H9 (cell line): ENCODE measurements around the gene SURF1. TPM values are rescaled to one million over a fixed set of nuclear protein-coding genes. Genes with fewer than 3 reads are reported as not detected.

Experiments used
- DNase-seq: peaks from one replicate; pipeline ENCODE4 v3.0.0-alpha.2; 2017
- H2AFZ ChIP-seq: one replicate; pipeline ENCODE4 v1.6.1; 2013; ENCODE audit warnings: mild to moderate bottlenecking, low read length, control low read depth, moderate library complexity
- H2AK5ac ChIP-seq: 2 replicates; pipeline ENCODE4 v1.6.1; 2013; ENCODE audit warnings: low read length, control low read depth, mixed read lengths; ENCODE audit not compliant: insufficient read length
- H2BK120ac ChIP-seq: one replicate; pipeline ENCODE4 v1.6.1; 2013; ENCODE audit warnings: low read depth, mild to moderate bottlenecking, low read length, control low read depth, inconsistent platforms; ENCODE audit not compliant: poor library complexity, severe bottlenecking
- H2BK12ac ChIP-seq: 2 replicates; pipeline ENCODE4 v1.6.1; 2013; ENCODE audit warnings: low read length, control low read depth, mixed read lengths, low read depth; ENCODE audit not compliant: insufficient read length
- H2BK15ac ChIP-seq: 2 replicates; pipeline ENCODE4 v1.6.1; 2013; ENCODE audit warnings: low read depth, low read length, control low read depth
- H2BK20ac ChIP-seq: one replicate; pipeline ENCODE4 v1.6.1; 2013; ENCODE audit warnings: low read depth, mild to moderate bottlenecking, low read length, control low read depth, inconsistent platforms; ENCODE audit not compliant: poor library complexity, severe bottlenecking
- H2BK5ac ChIP-seq: 2 replicates; pipeline ENCODE4 v1.6.1; 2013; ENCODE audit warnings: low read length, control low read depth, mixed read lengths; ENCODE audit not compliant: insufficient read length
- H3K14ac ChIP-seq: 2 replicates; pipeline ENCODE4 v1.6.1; 2013; ENCODE audit warnings: low read length, control low read depth; ENCODE audit not compliant: insufficient read depth
- H3K18ac ChIP-seq: 2 replicates; pipeline ENCODE4 v1.6.1; 2013; ENCODE audit warnings: low read depth, mild to moderate bottlenecking, mixed read lengths, low read length, control low read depth; ENCODE audit not compliant: insufficient read length
- H3K23ac ChIP-seq: 2 replicates; pipeline ENCODE4 v1.6.1; 2013; ENCODE audit warnings: low read length, control low read depth, mixed read lengths, low read depth; ENCODE audit not compliant: insufficient read length
- H3K23me2 ChIP-seq: 2 replicates; pipeline ENCODE4 v1.6.1; 2013; ENCODE audit warnings: low read depth, mild to moderate bottlenecking, mixed read lengths, low read length, control low read depth; ENCODE audit not compliant: insufficient read length, poor library complexity, severe bottlenecking
- H3K27ac ChIP-seq: 2 replicates; pipeline ENCODE4 v1.5.1; 2013; ENCODE audit warnings: low read length, control low read depth, mixed read lengths, low read depth; ENCODE audit not compliant: insufficient read length
- H3K27me3 ChIP-seq: 2 replicates; pipeline ENCODE4 v1.6.1; 2013; ENCODE audit warnings: low read length, control low read depth, inconsistent platforms; ENCODE audit not compliant: insufficient read depth
- H3K4ac ChIP-seq: 2 replicates; pipeline ENCODE4 v1.6.1; 2013; ENCODE audit warnings: low read depth, mild to moderate bottlenecking, control low read depth, inconsistent platforms, low read length, moderate library complexity
- H3K4me1 ChIP-seq: 2 replicates; pipeline ENCODE4 v1.6.1; 2013; ENCODE audit warnings: low read length, control low read depth, inconsistent platforms; ENCODE audit not compliant: insufficient read depth
- H3K4me2 ChIP-seq: 2 replicates; pipeline ENCODE4 v1.6.1; 2013; ENCODE audit warnings: low read length, control low read depth, mixed read lengths; ENCODE audit not compliant: insufficient read length, insufficient read depth
- H3K56ac ChIP-seq: 2 replicates; pipeline ENCODE4 v1.6.1; 2013; ENCODE audit warnings: low read depth, mild to moderate bottlenecking, mixed read lengths, low read length, control low read depth; ENCODE audit not compliant: insufficient read length
- H3K79me1 ChIP-seq: 2 replicates; pipeline ENCODE4 v1.6.1; 2013; ENCODE audit warnings: low read depth, mild to moderate bottlenecking, moderate library complexity, low read length, control low read depth, inconsistent platforms; ENCODE audit not compliant: insufficient read depth, poor library complexity, severe bottlenecking
- H3K79me2 ChIP-seq: 2 replicates; pipeline ENCODE4 v1.6.1; 2013; ENCODE audit warnings: low read length, control low read depth, inconsistent platforms; ENCODE audit not compliant: insufficient read depth
- H3K9ac ChIP-seq: 2 replicates; pipeline ENCODE4 v1.6.1; 2013; ENCODE audit warnings: low read length, control low read depth, mixed read lengths; ENCODE audit not compliant: insufficient read length; ENCODE audit errors: extremely low read depth
- H3K9me3 ChIP-seq: one replicate; pipeline ENCODE4 v1.6.1; 2013; ENCODE audit warnings: low read depth, low read length, inconsistent platforms; ENCODE audit not compliant: control insufficient read depth
- H3T11ph ChIP-seq: one replicate; pipeline ENCODE4 v1.6.1; 2013; ENCODE audit warnings: mild to moderate bottlenecking, low read length, control low read depth, inconsistent platforms
- H4K20me1 ChIP-seq: one replicate; pipeline ENCODE4 v1.6.1; 2013; ENCODE audit not compliant: control insufficient read depth, insufficient read length, insufficient read depth
- H4K5ac ChIP-seq: 2 replicates; pipeline ENCODE4 v1.6.1; 2013; ENCODE audit warnings: low read depth, mild to moderate bottlenecking, mixed read lengths, low read length, control low read depth; ENCODE audit not compliant: insufficient read length
- H4K8ac ChIP-seq: replicated peaks from 2 replicates; pipeline ENCODE4 v1.6.1; 2013; ENCODE audit warnings: low read length, control low read depth, mixed read lengths, low read depth; ENCODE audit not compliant: insufficient read length
- H4K91ac ChIP-seq: 2 replicates; pipeline ENCODE4 v1.6.1; 2013; ENCODE audit warnings: low read depth, mild to moderate bottlenecking, moderate library complexity, mixed read lengths, low read length, control low read depth; ENCODE audit not compliant: insufficient read length
- H3K27ac Mint-ChIP-seq, 3 experiments: 2 replicates in 2 of 3; 3 replicates in 1 of 3; pipeline ENCODE4 v1.8.0; 2020 to 2021; ENCODE audit warnings: mixed read lengths in 3 of 3, mild to moderate bottlenecking in 1 of 3, moderate library complexity in 1 of 3
- H3K27me3 Mint-ChIP-seq: 2 replicates; pipeline ENCODE4 v1.8.0; 2021; ENCODE audit warnings: low read depth, mild to moderate bottlenecking, moderate library complexity, mixed read lengths
- H3K36me3 Mint-ChIP-seq, 3 experiments: 2 replicates in 2 of 3; 3 replicates in 1 of 3; pipeline ENCODE4 v1.8.0; 2020 to 2021; ENCODE audit warnings: low read depth in 3 of 3, mixed read lengths in 3 of 3; ENCODE audit not compliant: insufficient read depth in 1 of 3
- H3K4me1 Mint-ChIP-seq, 2 experiments: 2 replicates each; pipeline ENCODE4 v1.8.0; 2020; ENCODE audit warnings: mixed read lengths in 2 of 2
- H3K4me3 Mint-ChIP-seq, 2 experiments: 2 replicates in 1 of 2; 3 replicates in 1 of 2; pipeline ENCODE4 v1.8.0; 2020 to 2021; ENCODE audit warnings: mild to moderate bottlenecking in 2 of 2, mixed read lengths in 2 of 2, moderate library complexity in 1 of 2
- H3K9me3 Mint-ChIP-seq, 2 experiments: 2 replicates in 1 of 2; 3 replicates in 1 of 2; pipeline ENCODE4 v1.8.0; 2020; ENCODE audit warnings: mild to moderate bottlenecking in 2 of 2, mixed read lengths in 2 of 2, moderate library complexity in 1 of 2
- WGBS: extraction: QIAGEN DNeasy Blood & Tissue Kit; methylation state at CpG from one replicate; pipeline ENCODE4 v1.1.7; 2013; ENCODE audit warnings: missing lambda C conversion rate, low lambda C conversion rate, mixed read lengths; ENCODE audit not compliant: insufficient read length; ENCODE audit errors: extremely low coverage; 5-methylcytosine and 5-hydroxymethylcytosine counted together
- total RNA-seq: library from RNA; stranded (reverse); gene quantifications from 2 replicates; pipeline ENCODE4 v1.2.1, GENCODE V29; 2021
- TF ChIP-seq, protein P1 (sequence below): fragments of 200-600 bp; sonication (generic); conservative IDR thresholded peaks from 3 replicates; pipeline ENCODE4 v1.8.0; 2021; ENCODE audit warnings: antibody characterized with exemption, mild to moderate bottlenecking

The SURF1 gene
- total RNA-seq, 1 experiment from 2014 or later, result 43.3 TPM

DNA sequence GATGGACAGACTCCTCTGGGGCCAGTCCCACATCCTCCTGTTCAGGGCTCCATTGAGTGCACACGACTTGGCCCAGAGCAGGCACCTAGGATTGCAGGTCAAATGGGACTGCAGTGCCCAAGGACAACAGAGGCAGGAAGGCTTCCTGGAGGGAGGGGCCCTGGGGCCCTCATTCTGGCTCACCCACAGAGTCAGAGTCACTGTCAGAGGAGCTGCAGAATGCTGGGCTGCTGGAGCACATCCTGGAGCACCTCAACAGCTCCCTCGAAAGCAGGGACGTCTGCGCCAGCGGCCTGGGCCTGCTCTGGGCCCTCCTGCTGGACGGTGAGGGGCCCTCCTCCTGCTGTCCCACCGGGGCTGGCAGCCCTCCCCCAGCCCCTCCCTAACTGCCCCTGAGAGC is 46.4 kb upstream of the SURF1 start:
- Histone ChIP-seq H3K4ac (no peak overlapping the region), H3K23ac (no peak overlapping the region), H2BK120ac (no peak overlapping the region), H2BK12ac (no peak overlapping the region), H2BK15ac (no peak overlapping the region), H2BK5ac (no peak overlapping the region), H3K23me2 (no peaks in the 10 kb centered on the region), H4K5ac (no peak overlapping the region), H3K4me2 (no peak overlapping the region), H3K27ac (no peak overlapping the region), H3K79me2 (no peaks in the 10 kb centered on the region), H3K9me3 (no peaks in the 10 kb centered on the region), H2AFZ (no peak overlapping the region), H3K4me1 (no peaks in the 10 kb centered on the region), H3K9ac (no peak overlapping the region), H4K20me1 (peaks cover 4% of the 10 kb centered on the region), H2AK5ac (no peak overlapping the region), H3K18ac (no peak overlapping the region), H2BK20ac (no peak overlapping the region), H3K79me1 (no peaks in the 10 kb centered on the region), H3T11ph (no peak overlapping the region), H4K91ac (no peak overlapping the region), H3K14ac (no peak overlapping the region), H3K27me3 (no peaks in the 10 kb centered on the region), H4K8ac (no peak overlapping the region), H3K56ac (no peak overlapping the region)
- TF ChIP-seq, protein P1, sequence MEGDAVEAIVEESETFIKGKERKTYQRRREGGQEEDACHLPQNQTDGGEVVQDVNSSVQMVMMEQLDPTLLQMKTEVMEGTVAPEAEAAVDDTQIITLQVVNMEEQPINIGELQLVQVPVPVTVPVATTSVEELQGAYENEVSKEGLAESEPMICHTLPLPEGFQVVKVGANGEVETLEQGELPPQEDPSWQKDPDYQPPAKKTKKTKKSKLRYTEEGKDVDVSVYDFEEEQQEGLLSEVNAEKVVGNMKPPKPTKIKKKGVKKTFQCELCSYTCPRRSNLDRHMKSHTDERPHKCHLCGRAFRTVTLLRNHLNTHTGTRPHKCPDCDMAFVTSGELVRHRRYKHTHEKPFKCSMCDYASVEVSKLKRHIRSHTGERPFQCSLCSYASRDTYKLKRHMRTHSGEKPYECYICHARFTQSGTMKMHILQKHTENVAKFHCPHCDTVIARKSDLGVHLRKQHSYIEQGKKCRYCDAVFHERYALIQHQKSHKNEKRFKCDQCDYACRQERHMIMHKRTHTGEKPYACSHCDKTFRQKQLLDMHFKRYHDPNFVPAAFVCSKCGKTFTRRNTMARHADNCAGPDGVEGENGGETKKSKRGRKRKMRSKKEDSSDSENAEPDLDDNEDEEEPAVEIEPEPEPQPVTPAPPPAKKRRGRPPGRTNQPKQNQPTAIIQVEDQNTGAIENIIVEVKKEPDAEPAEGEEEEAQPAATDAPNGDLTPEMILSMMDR, result no peak
- Mint-ChIP-seq H3K4me1 (peaks cover 0 to 2% of the 10 kb centered on the region in 2 experiments; a peak in 1 of 4 replicates), H3K27ac (no peak overlapping the region), H3K36me3 (peaks cover 21 to 32% (median 30%) of the 10 kb centered on the region in 3 experiments; a peak in 6 of 7 replicates), H3K27me3 (peaks cover 3% of the 10 kb centered on the region), H3K4me3 (no peak overlapping the region), H3K9me3 (no peaks in the 10 kb centered on the region)
- no peak for DNase-seq
- no CpG with 5 or more reads among the region's 7 CpGs for WGBS
